HG02885 (cell line): Measurements from ENCODE around the gene GPM6B.

ENCODE experiments used
- ATAC-seq: cut with Tn5 transposase; IDR thresholded peaks from one replicate; pipeline ENCODE4 v1.9.1; 2021; ENCODE audit warnings: mild to moderate bottlenecking; ENCODE audit not compliant: unreplicated experiment, poor library complexity

The GPM6B gene

DNA sequence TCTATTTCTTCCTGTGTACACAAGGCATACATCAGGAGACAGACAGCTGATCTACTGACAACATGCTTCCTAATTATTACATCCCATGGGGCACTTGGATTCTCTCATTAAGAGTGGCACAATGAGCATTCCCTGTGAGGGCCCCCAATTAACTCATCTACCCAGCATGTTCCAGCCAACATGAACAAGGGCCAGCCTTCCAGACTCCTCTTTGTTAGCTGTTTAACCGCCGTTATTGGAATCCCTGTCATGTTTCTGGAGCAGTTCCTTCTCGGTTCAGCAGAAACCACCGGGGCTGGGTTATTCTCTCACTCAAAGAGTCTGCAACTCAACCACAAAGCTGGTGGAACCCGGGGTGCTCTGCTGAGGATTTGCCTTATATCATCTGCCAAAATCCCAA, 9.9 kb upstream of the GPM6B start:
- no peak for ATAC-seq

GRCh38 chrX:13825178-13825762, 8.4 kb upstream of the GPM6B start:
- ATAC-seq, result no peak

GRCh38 chrX:13824746-13825145, 7.9 kb upstream of the GPM6B start:
- ATAC-seq, result no peak

GRCh38 chrX:13821738-13822137, 4.8 kb upstream of the GPM6B start:
- no peak for ATAC-seq

DNA sequence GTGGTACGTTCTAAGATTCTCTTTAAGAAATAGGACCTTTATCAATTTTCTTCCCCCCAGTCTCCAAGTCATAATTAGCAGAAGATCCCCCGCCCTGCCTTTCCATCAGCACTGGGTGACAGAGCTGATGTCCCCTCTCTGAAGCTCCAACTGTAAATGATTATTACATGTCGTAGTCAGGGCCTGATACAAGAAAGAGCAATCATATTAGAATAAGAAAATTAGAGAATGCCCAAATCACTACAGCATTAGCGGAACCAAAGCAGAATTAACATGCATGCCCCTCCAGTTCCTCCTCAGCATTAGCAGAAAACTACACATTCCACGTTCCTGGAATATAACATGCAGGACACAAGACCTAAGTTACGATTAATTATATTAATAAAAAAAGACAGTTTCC, 717 bp downstream of the GPM6B start:
- no peak for ATAC-seq

GRCh38 chrX:13815664-13816063, 1.2 kb downstream of the GPM6B start:
- no peak for ATAC-seq

GRCh38 chrX:13808865-13809264, 8.0 kb downstream of the GPM6B start:
- no peak for ATAC-seq

GRCh38 chrX:13808293-13808692, 8.6 kb downstream of the GPM6B start:
- ATAC-seq, result no peak

- no peak for ATAC-seq
These were observed 11.7 kb downstream of the GPM6B start for GRCh38 chrX:13805241-13805640.

- no peak for ATAC-seq
These were observed 13.8 kb downstream of the GPM6B start for GRCh38 chrX:13803116-13803515.

- ATAC-seq, result no peak
These were observed 18.7 kb downstream of the GPM6B start for GRCh38 chrX:13798184-13798583.

DNA sequence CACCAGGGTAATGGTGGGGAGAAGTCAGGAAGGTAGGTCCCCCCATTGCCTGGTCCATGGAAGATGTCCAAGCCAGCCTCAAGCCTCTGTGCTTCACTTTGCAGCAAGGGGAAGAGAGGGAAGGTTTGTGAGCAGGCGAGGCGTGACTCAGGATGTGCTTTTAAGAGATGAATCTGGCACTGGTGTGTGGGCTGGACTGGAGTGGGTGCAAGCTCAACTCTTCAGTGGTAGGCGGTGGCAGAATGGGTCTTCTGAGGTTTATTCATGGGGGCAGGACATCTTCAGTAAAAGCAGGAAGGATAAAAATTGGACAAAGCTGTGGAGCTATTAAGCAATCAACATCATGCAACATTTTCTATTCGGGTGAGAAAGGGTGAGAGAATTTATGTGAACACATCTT, 19.4 kb downstream of the GPM6B start:
- ATAC-seq, result no peak

DNA sequence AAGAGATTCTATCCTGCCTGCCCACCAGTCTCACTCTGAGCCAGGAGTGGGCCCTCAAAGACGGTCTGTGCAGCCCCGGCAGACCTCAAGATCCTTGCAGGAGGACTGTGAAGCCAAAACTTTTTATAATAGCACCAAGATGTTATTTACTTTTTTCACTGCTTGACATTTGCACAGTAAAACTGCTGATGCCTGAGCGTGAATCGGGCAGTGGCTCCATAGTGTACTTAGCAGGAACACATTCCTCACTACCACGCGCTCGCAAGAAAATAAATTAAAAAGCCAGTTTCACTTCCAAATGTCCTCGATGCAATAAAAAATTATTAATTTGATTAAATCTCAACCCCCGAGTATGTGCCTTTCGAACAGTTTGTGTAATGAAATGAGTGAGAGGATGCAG, 22.5 kb downstream of the GPM6B start:
- no peak for ATAC-seq

DNA sequence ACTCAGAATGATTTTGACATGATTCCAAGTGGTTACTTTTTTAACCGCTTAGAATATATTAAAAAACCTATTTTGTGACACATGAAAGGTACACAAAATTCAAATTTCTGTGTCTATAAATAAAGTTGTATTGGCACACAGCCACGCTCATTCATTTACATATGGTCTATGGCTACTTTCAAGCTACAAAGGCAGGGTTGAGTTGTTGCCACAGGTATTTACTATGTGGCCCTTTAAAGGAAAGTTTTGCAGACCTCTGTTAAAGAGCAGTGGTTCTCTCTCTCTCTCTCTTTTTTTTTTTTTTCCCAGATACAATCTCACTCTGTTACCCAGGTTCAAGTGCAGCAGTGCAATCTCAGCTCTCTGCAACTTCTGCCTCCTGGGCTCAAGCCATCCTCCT, 23.0 kb downstream of the GPM6B start:
- ATAC-seq, result no peak

DNA sequence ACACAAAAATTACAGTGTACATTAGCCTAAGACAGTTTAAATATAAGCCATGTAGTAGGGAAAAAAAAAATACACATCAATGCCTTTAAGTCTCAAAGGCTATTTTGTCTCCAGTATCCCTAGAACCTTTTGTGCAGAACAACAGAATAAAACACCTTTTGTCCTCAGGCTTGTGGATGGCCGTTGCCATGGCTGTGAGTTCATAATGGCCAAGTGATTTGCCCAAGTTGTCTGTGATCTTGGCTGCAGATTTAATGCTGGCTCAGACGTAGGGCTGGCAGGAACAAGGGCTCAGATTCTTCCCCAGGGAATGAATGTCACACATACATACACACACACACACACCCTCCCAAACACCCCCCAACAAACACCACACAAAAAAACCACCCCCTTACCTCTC, 25.3 kb downstream of the GPM6B start:
- no peak for ATAC-seq

GRCh38 chrX:13791145-13791544, 25.7 kb downstream of the GPM6B start:
- ATAC-seq, result no peak

DNA sequence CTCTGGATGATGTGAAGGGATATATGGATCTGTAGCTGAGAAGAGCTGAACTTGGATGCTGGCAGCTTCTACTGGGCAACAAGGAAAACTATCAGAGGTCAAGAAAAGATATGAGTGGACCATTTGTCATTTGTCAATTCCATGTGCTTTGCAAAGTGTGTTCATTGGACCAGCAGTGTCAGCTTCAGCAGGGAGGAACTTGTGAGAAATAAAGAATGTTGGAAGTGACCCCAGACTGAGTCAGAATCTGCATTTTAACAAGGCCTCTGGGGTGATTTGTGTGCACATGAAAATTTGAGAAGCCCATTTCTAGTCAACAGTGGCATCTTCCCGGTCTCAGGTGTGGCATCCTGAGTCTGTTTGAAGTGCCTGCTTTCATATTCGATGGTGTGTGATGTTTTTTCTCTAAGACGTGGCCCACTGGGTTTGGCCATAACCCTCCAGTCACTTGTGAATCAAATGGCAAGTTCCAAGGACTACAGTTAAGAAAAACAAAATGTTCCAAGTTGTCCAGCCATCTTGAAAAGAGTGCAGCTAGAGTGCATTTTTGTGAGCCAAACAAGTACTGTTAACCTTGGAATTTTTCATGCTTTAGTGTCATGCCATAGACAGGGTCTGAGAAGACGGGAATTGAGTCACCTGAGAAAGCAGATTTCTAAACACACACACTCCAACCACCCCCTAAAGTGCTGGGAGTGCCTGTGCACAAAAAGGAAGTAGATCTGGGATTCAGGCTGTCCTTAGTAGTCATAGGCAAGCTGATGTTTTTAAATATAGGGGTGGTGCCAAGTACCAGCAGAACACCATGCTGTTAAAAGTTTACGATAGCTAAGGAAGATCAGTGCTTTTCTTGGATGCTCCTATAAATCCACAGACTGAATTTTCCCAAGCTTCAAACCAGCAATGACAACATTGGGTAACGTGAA, 26.4 kb downstream of the GPM6B start:
- ATAC-seq, result no peak

DNA sequence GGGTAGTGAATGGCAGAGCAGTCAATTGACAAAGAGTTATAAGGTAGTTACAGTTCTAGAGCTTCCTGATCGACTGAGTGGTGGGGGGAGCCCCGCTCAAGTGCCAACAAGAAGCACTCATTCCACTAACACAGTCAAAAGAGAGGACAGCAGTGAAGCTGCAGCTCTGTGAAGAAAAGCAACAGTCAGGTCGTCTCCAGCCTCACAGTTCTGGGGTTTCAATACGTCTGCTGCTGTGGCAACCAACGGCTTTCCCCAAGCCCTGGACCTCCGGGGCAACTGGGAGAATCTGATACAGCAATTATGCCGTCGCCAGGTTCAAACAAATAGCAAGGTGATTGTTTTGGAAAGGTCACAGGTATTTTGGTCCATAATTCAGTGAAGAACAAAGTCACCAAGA, 30.8 kb downstream of the GPM6B start:
- no peak for ATAC-seq

DNA sequence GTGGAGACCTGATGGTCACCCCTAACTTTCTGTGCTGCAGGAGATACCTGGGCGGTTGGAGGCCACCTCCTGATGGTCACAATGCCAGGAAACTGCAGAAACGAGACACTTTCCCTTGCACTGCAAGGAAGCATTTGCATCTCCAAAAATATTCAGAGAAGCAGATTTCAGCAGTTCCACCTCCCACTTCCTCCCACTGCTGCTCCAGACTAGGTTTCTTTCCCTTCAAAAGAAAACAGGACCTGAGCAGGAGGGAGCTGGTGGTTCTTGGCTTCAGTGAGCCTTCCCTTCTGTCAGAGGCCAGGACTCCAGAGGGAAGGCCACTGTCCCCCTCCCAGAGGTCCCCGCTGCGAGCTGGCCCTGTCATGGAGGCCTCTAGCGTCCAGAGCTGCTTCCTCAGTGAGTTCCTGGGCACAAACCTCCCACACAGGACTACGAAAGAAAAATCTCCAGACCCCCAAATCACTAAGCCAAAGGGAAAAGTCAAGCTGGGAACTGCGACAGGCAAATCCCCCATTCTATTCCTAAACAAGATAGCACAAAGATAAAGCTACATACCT, 35.9 kb downstream of the GPM6B start:
- ATAC-seq, result no peak

- no peak for ATAC-seq
These were observed 38.0 kb downstream of the GPM6B start for GRCh38 chrX:13778916-13779315.

- ATAC-seq, result no peak
These were observed 40.5 kb downstream of the GPM6B start for GRCh38 chrX:13776387-13776786.

GRCh38 chrX:13775837-13776236, 41.1 kb downstream of the GPM6B start:
- no peak for ATAC-seq
